ENCODE results near the gene MLIP. TPM values are rescaled to one million over a fixed set of nuclear protein-coding genes. Genes with fewer than 3 reads are reported as not detected.
"Not testable (repeated sequence)": the region's sequence is repeated elsewhere in the genome, so short reads cannot be mapped to it uniquely, and the experiment has no call there.

The MLIP gene
- total RNA-seq, 1 donor from 2014 or later: not detected

DNA sequence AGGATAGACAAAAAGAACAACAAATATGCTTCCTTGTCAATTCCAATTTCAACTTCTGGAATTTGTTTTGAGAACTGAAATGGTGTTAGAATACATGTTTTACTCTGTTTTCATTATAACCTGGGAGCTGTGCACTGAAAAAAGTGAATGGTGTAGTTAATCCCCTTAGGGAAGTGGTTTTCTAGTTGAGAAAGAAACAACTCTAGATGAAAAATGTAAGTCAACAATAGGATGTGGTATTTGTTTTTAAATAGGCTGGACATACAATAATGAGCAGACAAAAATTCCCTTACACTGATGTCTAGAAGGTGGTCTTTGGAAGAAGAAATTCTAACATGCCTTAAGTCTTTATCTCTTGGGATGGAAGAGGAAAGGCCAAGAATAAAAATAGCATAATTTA lies 137.1 kb downstream of the MLIP start:
- Mint-ChIP-seq H3K27ac (no peak overlapping the region), H3K27me3 (ENCODE audit: insufficient read depth, low read depth) (no peaks in the 10 kb centered on the region), H3K4me3 (no peak overlapping the region), H3K4me1 (no peaks in the 10 kb centered on the region), H3K9me3 (no peaks in the 10 kb centered on the region), H3K36me3 (no peaks in the 10 kb centered on the region)
- H4K20me1 ChIP-seq (ENCODE audit: low read depth): no peaks in the 10 kb centered on the region
- no peak overlapping the region for H3K9ac ChIP-seq
- no peaks in the 10 kb centered on the region for H3K9me3 ChIP-seq (ENCODE audit: low read depth)
- H2AFZ ChIP-seq (replicated peaks): no peak overlapping the region
- TF ChIP-seq, protein P1, sequence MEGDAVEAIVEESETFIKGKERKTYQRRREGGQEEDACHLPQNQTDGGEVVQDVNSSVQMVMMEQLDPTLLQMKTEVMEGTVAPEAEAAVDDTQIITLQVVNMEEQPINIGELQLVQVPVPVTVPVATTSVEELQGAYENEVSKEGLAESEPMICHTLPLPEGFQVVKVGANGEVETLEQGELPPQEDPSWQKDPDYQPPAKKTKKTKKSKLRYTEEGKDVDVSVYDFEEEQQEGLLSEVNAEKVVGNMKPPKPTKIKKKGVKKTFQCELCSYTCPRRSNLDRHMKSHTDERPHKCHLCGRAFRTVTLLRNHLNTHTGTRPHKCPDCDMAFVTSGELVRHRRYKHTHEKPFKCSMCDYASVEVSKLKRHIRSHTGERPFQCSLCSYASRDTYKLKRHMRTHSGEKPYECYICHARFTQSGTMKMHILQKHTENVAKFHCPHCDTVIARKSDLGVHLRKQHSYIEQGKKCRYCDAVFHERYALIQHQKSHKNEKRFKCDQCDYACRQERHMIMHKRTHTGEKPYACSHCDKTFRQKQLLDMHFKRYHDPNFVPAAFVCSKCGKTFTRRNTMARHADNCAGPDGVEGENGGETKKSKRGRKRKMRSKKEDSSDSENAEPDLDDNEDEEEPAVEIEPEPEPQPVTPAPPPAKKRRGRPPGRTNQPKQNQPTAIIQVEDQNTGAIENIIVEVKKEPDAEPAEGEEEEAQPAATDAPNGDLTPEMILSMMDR (IDR thresholded peaks at IDR 0.05): no peak
- no peak for TF ChIP-seq EZH2phosphoT487 (IDR thresholded peaks at IDR 0.05)
- TF ChIP-seq EZH2 (IDR thresholded peaks at IDR 0.05): no peak
- no peaks in the 10 kb centered on the region for H3K36me3 ChIP-seq
- H3K4me3 ChIP-seq: no peak overlapping the region
- H3K4me2 ChIP-seq: no peak overlapping the region
- H3K27ac ChIP-seq: no peak overlapping the region
- no peaks in the 10 kb centered on the region for H3F3A ChIP-seq (ENCODE audit: low read depth)
- no peak for DNase-seq (ENCODE audit: low spot score)
- H3K79me2 ChIP-seq (ENCODE audit: low read depth): no peaks in the 10 kb centered on the region
- H3K27me3 ChIP-seq: no peaks in the 10 kb centered on the region
- H3K4me1 ChIP-seq: no peaks in the 10 kb centered on the region

DNA sequence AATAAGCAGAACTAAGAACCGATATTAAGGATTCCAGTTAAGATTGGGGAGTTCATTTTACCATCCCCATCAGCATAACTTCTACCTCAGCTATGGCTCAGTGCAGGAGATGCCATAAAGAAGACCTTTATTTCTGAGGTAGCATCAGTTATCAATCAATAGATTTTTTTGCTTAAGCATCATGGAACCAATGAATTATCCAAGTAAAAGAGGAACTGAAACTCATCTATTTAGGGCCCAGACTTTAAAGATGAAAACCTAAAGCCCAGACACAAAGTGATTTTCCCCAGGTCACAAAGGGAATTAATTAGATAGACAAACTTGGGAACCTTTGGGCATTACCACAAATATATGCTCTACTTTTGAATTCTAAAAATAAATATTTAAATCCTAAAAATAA lies 137.8 kb downstream of the MLIP start:
- no peak for DNase-seq (ENCODE audit: low spot score)
- no peak overlapping the region for H2AFZ ChIP-seq (replicated peaks)
- no peak overlapping the region for H3K9ac ChIP-seq
- H3K9me3 Mint-ChIP-seq: no peaks in the 10 kb centered on the region
- no peak overlapping the region for H3K4me3 ChIP-seq
- H3K36me3 Mint-ChIP-seq: no peaks in the 10 kb centered on the region
- H3K4me1 ChIP-seq: no peaks in the 10 kb centered on the region
- no peaks in the 10 kb centered on the region for H3F3A ChIP-seq (ENCODE audit: low read depth)
- H3K4me2 ChIP-seq: no peak overlapping the region
- H3K27me3 ChIP-seq: no peaks in the 10 kb centered on the region
- no peaks in the 10 kb centered on the region for H3K9me3 ChIP-seq (ENCODE audit: low read depth)
- no peak overlapping the region for H3K4me3 Mint-ChIP-seq
- no peaks in the 10 kb centered on the region for H3K79me2 ChIP-seq (ENCODE audit: low read depth)
- no peaks in the 10 kb centered on the region for H3K36me3 ChIP-seq
- H3K27ac Mint-ChIP-seq: no peak overlapping the region
- no peaks in the 10 kb centered on the region for H3K4me1 Mint-ChIP-seq
- no peaks in the 10 kb centered on the region for H4K20me1 ChIP-seq (ENCODE audit: low read depth)
- TF ChIP-seq EZH2phosphoT487 (IDR thresholded peaks at IDR 0.05) (no peak), EZH2 (IDR thresholded peaks at IDR 0.05) (no peak)
- TF ChIP-seq, protein P1 (IDR thresholded peaks at IDR 0.05): no peak
- no peaks in the 10 kb centered on the region for H3K27me3 Mint-ChIP-seq (ENCODE audit: insufficient read depth, low read depth)
- H3K27ac ChIP-seq: no peak overlapping the region

DNA sequence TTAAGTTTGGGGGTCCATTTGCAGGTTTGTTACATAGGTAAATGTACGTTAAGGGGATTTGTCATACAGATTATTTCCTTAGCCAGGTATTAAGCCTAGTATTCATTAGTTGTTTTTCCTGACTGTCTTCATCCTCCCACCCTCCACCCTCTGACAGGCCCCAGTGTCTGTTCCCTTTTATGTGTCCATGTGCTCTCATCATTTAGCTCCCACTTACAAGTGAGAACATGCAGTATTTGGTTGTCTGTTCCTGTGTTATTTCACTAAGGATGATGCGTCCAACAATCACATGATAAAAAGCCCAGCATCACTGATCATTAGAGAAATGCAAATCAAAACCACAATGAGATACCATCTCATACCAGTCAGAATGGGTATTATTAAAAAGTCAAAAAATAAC lies 138.6 kb downstream of the MLIP start:
- H3K79me2 ChIP-seq (ENCODE audit: low read depth); H3K4me1 Mint-ChIP-seq; H3K9me3 Mint-ChIP-seq; H2AFZ ChIP-seq (replicated peaks); H3K27me3 ChIP-seq; H3K4me1 ChIP-seq; H3K9me3 ChIP-seq (ENCODE audit: low read depth); H3K4me3 ChIP-seq; H3K9ac ChIP-seq; H3F3A ChIP-seq (ENCODE audit: low read depth); H3K36me3 Mint-ChIP-seq; H4K20me1 ChIP-seq (ENCODE audit: low read depth); H3K36me3 ChIP-seq; H3K27ac Mint-ChIP-seq; H3K27me3 Mint-ChIP-seq (ENCODE audit: insufficient read depth, low read depth); H3K27ac ChIP-seq; H3K4me2 ChIP-seq; H3K4me3 Mint-ChIP-seq; DNase-seq (ENCODE audit: low spot score): not testable (repeated sequence)

DNA sequence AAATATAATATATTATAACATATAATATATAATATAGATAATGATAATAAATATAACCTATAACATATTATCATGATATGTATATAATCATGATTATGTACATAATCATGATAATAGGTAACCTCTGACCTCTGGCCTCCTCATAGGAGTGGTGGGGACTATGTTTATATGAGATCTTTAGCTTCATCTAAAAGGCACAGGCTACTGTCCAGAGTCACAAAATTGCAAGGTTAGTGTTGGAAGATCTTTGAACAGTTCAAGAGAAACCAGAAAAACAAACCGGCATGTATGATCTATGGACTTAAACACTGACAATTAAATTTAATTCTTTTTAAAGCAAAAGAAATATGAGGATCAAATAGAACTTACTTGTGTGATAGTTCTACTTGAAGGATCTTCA lies 141.3 kb downstream of the MLIP start:
- Mint-ChIP-seq H3K36me3 (no peaks in the 10 kb centered on the region), H3K27me3 (ENCODE audit: insufficient read depth, low read depth) (no peaks in the 10 kb centered on the region), H3K27ac (no peak overlapping the region), H3K4me1 (peaks cover 4% of the 10 kb centered on the region), H3K9me3 (no peaks in the 10 kb centered on the region), H3K4me3 (no peak overlapping the region)
- no peaks in the 10 kb centered on the region for H3K27me3 ChIP-seq
- no peaks in the 10 kb centered on the region for H3K79me2 ChIP-seq (ENCODE audit: low read depth)
- H3K36me3 ChIP-seq: no peaks in the 10 kb centered on the region
- H4K20me1 ChIP-seq (ENCODE audit: low read depth): no peaks in the 10 kb centered on the region
- H3K4me2 ChIP-seq: no peak overlapping the region
- no peaks in the 10 kb centered on the region for H3K9me3 ChIP-seq (ENCODE audit: low read depth)
- no peak overlapping the region for H3K27ac ChIP-seq
- TF ChIP-seq EZH2 (IDR thresholded peaks at IDR 0.05): no peak
- TF ChIP-seq, protein P1 (IDR thresholded peaks at IDR 0.05): no peak
- TF ChIP-seq EZH2phosphoT487 (IDR thresholded peaks at IDR 0.05): no peak
- no peak overlapping the region for H3K9ac ChIP-seq
- no peaks in the 10 kb centered on the region for H3F3A ChIP-seq (ENCODE audit: low read depth)
- H3K4me3 ChIP-seq: no peak overlapping the region
- no peak overlapping the region for H2AFZ ChIP-seq (replicated peaks)
- no peak for DNase-seq (ENCODE audit: low spot score)
- H3K4me1 ChIP-seq: no peaks in the 10 kb centered on the region

Measured in neural progenitor cell (in vitro differentiated cells).